ENCODE results near the gene ULBP1. TPM values are rescaled to one million over a fixed set of nuclear protein-coding genes. Genes with fewer than 3 reads are reported as not detected.
A peak's percentile ranks its signal among the peaks of the same experiment; 100 is the strongest.
"Not testable (repeated sequence)": the region's sequence is repeated elsewhere in the genome, so short reads cannot be mapped to it uniquely, and the experiment has no call there.

The ULBP1 gene, protein sequence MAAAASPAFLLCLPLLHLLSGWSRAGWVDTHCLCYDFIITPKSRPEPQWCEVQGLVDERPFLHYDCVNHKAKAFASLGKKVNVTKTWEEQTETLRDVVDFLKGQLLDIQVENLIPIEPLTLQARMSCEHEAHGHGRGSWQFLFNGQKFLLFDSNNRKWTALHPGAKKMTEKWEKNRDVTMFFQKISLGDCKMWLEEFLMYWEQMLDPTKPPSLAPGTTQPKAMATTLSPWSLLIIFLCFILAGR
- under 1 TPM in 1 of 2 donors, not detected in 1; 0.14 TPM for total RNA-seq

DNA sequence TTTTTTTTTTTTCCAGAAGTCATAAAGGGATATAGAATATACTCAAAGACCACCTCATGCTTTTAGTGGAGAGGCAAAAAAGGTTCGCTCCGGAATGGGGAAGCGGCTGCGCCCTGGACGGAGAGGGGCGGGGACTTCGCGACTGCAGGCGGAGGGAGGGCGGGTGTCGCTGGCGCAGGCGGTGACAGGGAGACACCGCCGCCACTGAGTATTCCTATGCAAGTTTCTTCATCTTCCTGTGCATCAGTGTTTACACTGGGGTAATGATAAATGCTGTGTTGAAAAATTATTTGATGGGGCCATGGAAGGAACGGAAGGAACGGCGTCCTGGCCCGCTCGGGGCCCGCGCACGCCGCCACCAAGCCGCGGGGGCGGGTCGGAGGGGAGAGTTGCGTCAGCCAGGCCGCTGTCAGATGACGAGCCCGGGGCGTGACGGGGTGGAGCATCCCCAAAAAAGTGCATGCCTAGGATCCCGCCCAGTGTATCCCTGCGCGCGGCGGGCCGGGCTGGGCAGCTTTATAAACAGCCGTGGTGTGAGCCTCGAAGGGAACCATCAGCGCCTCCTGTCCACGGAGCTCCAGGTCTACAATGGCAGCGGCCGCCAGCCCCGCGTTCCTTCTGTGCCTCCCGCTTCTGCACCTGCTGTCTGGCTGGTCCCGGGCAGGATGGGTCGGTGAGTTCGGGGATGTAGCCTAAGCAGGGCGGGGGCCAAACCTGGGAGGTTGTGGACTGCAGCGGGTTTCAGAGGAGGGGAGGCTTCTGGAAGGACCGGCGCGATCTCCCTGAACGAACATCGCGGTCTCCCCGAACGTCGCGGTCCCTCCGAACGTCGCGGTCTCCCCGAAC is at the start of gene ULBP1:
TSS of gene ULBP1 (plus strand) at position 482 of the 846 bp plus-strand sequence. CDS start at position 589, 107 bp downstream.
- no peaks in the 10 kb centered on the region for H3K36me3 ChIP-seq
- H3K4me3 ChIP-seq, result peak within 1 kb of the TSS; percentile 66
- no peak within 1 kb of the TSS for H3K27ac ChIP-seq
- peaks cover 13 to 25% of the 10 kb centered on the region in 2 donors for H3K4me1 ChIP-seq (ENCODE audit: control insufficient read depth in 1 of 2, low read depth in 2 of 2)
- DNase-seq (ENCODE audit: low spot score), result peak; percentile 40
- peak; percentile 67 for ATAC-seq (ENCODE audit: insufficient number of reproducible peaks, low FRiP score, low read depth)
- H3K9me3 ChIP-seq, result no peaks in the 10 kb centered on the region
- H3K27me3 ChIP-seq (replicated peaks; ENCODE audit: insufficient read depth), result peaks cover 38% of the 10 kb centered on the region
- TF ChIP-seq, protein P1, sequence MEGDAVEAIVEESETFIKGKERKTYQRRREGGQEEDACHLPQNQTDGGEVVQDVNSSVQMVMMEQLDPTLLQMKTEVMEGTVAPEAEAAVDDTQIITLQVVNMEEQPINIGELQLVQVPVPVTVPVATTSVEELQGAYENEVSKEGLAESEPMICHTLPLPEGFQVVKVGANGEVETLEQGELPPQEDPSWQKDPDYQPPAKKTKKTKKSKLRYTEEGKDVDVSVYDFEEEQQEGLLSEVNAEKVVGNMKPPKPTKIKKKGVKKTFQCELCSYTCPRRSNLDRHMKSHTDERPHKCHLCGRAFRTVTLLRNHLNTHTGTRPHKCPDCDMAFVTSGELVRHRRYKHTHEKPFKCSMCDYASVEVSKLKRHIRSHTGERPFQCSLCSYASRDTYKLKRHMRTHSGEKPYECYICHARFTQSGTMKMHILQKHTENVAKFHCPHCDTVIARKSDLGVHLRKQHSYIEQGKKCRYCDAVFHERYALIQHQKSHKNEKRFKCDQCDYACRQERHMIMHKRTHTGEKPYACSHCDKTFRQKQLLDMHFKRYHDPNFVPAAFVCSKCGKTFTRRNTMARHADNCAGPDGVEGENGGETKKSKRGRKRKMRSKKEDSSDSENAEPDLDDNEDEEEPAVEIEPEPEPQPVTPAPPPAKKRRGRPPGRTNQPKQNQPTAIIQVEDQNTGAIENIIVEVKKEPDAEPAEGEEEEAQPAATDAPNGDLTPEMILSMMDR (IDR thresholded peaks at IDR 0.05), result no peak

DNA sequence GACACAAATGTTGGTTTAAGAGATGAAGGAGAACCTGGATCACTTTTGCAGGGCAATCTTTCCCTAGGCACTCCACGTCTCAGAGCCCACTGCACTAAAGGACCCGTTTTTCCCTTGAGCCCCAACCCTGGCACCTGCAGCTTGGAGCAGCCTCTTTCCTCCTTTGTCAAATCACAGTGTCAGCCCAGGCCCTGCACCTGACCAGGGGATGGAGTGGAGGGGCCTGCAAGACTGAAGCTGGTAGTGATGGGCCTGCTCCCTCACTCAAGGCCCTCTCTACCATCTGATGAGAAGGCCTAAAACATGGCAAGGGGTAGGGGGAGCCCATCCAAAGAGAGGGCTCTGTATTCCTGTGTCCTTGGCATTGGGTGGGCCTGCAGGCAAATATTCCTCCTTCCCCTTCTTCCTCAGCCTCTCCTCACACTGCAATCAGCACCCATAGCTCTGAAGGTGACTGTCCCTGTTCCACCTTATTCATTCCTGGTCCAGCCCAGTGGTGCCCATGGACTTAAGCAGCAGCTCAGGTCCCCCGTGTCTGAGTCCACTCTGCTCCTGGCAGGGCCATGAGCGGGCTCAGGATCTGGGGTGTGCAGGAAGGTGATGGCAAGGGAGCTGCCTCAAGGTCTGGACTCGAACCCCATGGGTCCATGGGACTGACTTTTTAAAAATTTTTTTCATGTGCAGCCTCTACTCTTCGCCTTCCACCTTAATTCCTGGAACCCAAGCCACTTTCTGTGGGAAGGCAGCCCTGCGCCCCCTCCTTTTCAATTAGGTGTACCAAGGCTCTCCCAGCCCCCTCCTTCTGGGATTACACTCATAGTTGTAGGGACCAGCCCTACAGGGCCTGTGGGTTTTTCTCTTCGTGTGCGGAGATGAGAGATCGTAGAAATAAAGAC is 47.5 kb upstream of the ULBP1 start:
- Histone ChIP-seq H3K36me3 (no peaks in the 10 kb centered on the region), H3K4me3 (no peak overlapping the region), H3K9me3 (no peaks in the 10 kb centered on the region), H3K27me3 (replicated peaks; ENCODE audit: insufficient read depth) (no peaks in the 10 kb centered on the region), H3K27ac (no peak overlapping the region), H3K4me1 (ENCODE audit: control insufficient read depth in 1 of 2, low read depth in 2 of 2) (no peaks in the 10 kb centered on the region)
- DNase-seq (ENCODE audit: low spot score) (no peak), ATAC-seq (ENCODE audit: insufficient number of reproducible peaks, low FRiP score, low read depth) (no peak)
- TF ChIP-seq, protein P1 (IDR thresholded peaks at IDR 0.05), result no peak

DNA sequence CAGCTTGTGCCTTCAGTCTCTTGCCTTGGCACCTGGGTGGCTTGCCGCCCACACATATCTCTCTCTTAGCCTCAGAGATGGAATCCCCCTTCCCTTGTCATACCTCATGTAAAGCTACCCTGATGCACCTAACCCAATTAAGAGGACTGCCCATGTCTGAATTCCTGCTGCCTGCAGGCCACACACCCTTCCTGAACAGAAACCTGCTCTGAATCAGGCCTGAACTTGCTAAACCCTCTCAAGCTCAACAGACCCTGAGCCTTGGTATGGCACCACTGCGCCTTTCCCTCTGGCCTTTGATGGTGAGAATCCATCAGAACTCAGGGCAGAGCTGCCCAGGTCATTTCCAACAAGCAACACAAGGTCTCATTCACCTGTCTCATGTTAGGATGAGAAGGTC is 46.1 kb upstream of the ULBP1 start:
- H3K36me3 ChIP-seq, result no peaks in the 10 kb centered on the region
- ATAC-seq (ENCODE audit: insufficient number of reproducible peaks, low FRiP score, low read depth), result no peak

DNA sequence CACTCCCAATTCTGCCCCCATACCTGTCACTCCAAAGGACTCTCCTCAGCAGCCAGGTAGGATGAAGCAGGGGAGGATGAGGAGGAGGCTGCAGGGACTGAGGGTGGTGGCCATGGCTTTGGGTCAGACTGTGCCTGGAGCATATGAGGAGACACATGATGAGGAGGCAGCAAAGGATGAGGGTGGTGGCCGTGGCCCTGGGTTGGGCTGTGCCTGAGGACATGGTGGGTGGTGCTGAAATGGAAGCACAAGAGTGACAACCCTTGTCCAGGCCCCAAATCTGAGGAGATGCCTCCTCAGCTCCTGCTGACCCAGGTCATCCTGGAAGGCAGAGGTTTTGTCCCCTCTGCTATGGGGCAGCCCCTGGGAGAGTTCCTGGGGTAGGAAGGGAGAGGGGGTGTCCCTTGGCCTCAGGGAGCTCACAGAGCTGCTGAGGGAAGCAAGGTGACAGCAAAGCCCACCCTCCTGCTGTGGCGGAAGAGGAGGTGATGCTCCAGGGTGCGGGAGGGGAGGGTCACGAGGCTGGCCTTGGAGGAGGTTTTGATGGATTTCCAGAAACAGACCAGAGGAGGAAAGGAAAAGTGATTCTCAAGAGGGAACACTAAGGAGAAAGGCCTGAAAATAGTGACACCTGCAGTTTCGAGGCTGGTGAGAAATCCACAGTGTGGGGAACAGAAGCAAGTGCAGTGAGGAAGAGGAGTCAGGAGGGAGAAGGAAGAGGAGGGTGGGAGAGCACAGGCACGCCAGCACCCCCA is 45.4 kb upstream of the ULBP1 start:
- no peak for DNase-seq (ENCODE audit: low spot score)
- Histone ChIP-seq H3K36me3 (no peaks in the 10 kb centered on the region), H3K4me3 (no peak overlapping the region), H3K9me3 (no peaks in the 10 kb centered on the region), H3K4me1 (ENCODE audit: control insufficient read depth in 1 of 2, low read depth in 2 of 2) (peaks cover 4 to 6% of the 10 kb centered on the region in 2 donors), H3K27ac (no peak overlapping the region), H3K27me3 (replicated peaks; ENCODE audit: insufficient read depth) (no peaks in the 10 kb centered on the region)
- no peak for ATAC-seq (ENCODE audit: insufficient number of reproducible peaks, low FRiP score, low read depth)
- TF ChIP-seq, protein P1 (IDR thresholded peaks at IDR 0.05), result no peak

More for the DNA sequence above, 46.1 kb upstream of the ULBP1 start:
- peaks cover 3% of the 10 kb centered on the region in 2 donors for H3K4me1 ChIP-seq (ENCODE audit: control insufficient read depth in 1 of 2, low read depth in 2 of 2)
- no peak for DNase-seq (ENCODE audit: low spot score)
- no peaks in the 10 kb centered on the region for H3K9me3 ChIP-seq
- no peaks in the 10 kb centered on the region for H3K27me3 ChIP-seq (replicated peaks; ENCODE audit: insufficient read depth)
- H3K27ac ChIP-seq, result no peak overlapping the region
- TF ChIP-seq, protein P1 (IDR thresholded peaks at IDR 0.05), result no peak
- no peak overlapping the region for H3K4me3 ChIP-seq

DNA sequence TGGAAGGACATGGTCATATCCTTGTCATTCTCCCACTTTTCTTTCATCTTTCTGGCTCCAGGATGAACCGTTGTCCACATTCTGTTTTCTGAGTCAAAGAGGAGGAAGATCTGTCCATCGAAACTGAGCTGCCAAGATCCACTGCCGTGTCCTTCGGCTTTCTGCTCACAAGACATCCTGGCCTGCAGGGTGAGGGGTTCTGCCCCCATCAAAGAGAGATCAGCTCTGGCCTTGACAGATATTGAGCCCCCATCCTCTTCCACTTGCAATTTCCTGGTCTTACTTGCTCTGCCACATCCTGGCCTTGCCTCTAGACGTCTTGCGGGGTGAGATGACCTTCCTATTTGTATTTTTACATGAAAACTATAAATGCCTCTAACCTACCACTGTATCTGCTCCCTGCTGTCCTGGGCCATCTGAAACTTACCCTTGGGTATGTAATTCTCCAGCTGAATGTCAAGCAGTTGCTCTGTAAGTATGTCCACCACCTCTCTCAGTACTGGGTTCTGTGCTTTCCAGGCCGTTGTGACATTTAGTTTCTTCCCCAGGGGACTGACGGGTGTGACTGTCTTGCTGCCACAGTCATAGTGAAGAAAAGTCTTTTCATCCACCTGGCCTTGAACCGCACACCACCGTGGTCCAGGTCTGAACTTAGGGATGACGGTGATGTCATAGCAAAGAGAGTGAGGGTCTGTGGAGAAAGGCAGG is 44.5 kb upstream of the ULBP1 start:
- ATAC-seq (ENCODE audit: insufficient number of reproducible peaks, low FRiP score, low read depth); H3K9me3 ChIP-seq; DNase-seq (ENCODE audit: low spot score); H3K4me3 ChIP-seq; H3K36me3 ChIP-seq; H3K27me3 ChIP-seq (replicated peaks; ENCODE audit: insufficient read depth); H3K27ac ChIP-seq: not testable (repeated sequence)
- H3K4me1 ChIP-seq (ENCODE audit: control insufficient read depth in 1 of 2, low read depth in 2 of 2), result peaks cover 4 to 11% of the 10 kb centered on the region in 2 donors

Measured in thoracic aorta (tissue), 2 donors.